Peyer's patch (tissue), 4 donors: ENCODE data around the gene HTRA1. TPM values are rescaled to one million over a fixed set of nuclear protein-coding genes. Genes with fewer than 3 reads are reported as not detected.

Experiments used
- DNase-seq, 3 donors: peaks; one replicate each; pipeline ENCODE4 v3.0.0-alpha.2; 2017 to 2019
- H3K27ac ChIP-seq, 4 donors: fragments of 200-600 bp; sonication (generic); one replicate each; pipeline ENCODE4 v1.5.1; 2016 to 2019
- H3K27me3 ChIP-seq, 2 donors: fragments of 200-600 bp; sonication (generic); one replicate each; pipeline ENCODE4 v1.5.1; 2019
- H3K36me3 ChIP-seq, 3 donors: fragments of 200-600 bp; sonication (generic); one replicate each; pipeline ENCODE4 v1.5.1; 2016 to 2019
- H3K4me1 ChIP-seq, 4 donors: fragments of 200-600 bp; sonication (generic); one replicate each; pipeline ENCODE4 v1.5.1; 2016 to 2019
- H3K4me3 ChIP-seq, 4 donors: fragments of 200-600 bp; sonication (generic); 1 replicate in 3 of 4; 2 replicates in 1 of 4; pipeline ENCODE4 v1.5.1; 2016 to 2019; ENCODE audit warnings: mild to moderate bottlenecking in 1 of 4
- H3K9me3 ChIP-seq, 4 donors: fragments of 200-600 bp; sonication (generic); one replicate each; pipeline ENCODE4 v1.5.1; 2016 to 2019; ENCODE audit warnings: mild to moderate bottlenecking in 1 of 4
- POLR2A ChIP-seq, 2 donors: fragments of 450-650 bp; IDR thresholded peaks; one replicate each; pipeline ENCODE4 v1.5.1; 2017; ENCODE audit warnings: antibody characterized with exemption in 2 of 2, mild to moderate bottlenecking in 2 of 2, moderate library complexity in 2 of 2
- total RNA-seq, 4 donors: library from RNA; depleted of rRNA; stranded (reverse); fragments of >200 nt; gene quantifications; one replicate each; pipeline ENCODE4 v1.1.0, GENCODE V29; 2016
- TF ChIP-seq, protein P1 (sequence below), 6 experiments: fragments of 450-650 bp in 4 of 6; fragments of 200-600 bp in 2 of 6; sonication (generic) in 1 of 6; IDR thresholded peaks; one replicate each; pipeline ENCODE4 v1.5.1; 2017 to 2019; ENCODE audit warnings: antibody characterized with exemption in 6 of 6, mild to moderate bottlenecking in 3 of 6, moderate library complexity in 1 of 6

Gene HTRA1
- total RNA-seq, 4 donors from 2014 or later, result 12.3 to 26.1 (median 17.3) TPM

DNA sequence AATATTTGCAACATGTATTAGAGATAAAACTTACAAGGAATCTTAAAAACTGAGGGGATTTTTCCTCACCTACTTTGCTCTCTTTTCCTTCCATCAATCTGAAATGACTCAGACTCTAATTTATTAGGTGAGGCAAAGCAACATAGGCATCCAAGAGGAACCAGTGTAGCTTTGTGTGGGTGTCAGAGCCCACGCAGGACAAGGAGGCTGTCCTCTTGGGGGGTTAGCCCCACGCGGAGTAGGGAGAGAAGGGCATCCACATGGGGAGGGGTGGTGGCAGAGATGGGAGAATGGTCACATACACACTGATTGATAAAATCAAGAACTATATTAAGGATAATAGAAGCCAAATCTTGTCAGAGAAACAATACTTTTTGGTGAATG lies 40.7 kb upstream of the HTRA1 start:
- H3K27me3 ChIP-seq, result no peaks in the 10 kb centered on the region
- H3K9me3 ChIP-seq, result no peaks in the 10 kb centered on the region
- H3K27ac ChIP-seq, result no peak overlapping the region
- peaks cover 0 to 6% (median 0%) of the 10 kb centered on the region in 4 donors for H3K4me1 ChIP-seq
- TF ChIP-seq POLR2A (IDR thresholded peaks at IDR 0.05), result no peak
- TF ChIP-seq, protein P1, sequence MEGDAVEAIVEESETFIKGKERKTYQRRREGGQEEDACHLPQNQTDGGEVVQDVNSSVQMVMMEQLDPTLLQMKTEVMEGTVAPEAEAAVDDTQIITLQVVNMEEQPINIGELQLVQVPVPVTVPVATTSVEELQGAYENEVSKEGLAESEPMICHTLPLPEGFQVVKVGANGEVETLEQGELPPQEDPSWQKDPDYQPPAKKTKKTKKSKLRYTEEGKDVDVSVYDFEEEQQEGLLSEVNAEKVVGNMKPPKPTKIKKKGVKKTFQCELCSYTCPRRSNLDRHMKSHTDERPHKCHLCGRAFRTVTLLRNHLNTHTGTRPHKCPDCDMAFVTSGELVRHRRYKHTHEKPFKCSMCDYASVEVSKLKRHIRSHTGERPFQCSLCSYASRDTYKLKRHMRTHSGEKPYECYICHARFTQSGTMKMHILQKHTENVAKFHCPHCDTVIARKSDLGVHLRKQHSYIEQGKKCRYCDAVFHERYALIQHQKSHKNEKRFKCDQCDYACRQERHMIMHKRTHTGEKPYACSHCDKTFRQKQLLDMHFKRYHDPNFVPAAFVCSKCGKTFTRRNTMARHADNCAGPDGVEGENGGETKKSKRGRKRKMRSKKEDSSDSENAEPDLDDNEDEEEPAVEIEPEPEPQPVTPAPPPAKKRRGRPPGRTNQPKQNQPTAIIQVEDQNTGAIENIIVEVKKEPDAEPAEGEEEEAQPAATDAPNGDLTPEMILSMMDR (IDR thresholded peaks at IDR 0.05), result no peak
- DNase-seq, result no peak
- H3K36me3 ChIP-seq, result peaks cover 0 to 36% (median 0%) of the 10 kb centered on the region in 3 donors
- H3K4me3 ChIP-seq, result no peak overlapping the region

DNA sequence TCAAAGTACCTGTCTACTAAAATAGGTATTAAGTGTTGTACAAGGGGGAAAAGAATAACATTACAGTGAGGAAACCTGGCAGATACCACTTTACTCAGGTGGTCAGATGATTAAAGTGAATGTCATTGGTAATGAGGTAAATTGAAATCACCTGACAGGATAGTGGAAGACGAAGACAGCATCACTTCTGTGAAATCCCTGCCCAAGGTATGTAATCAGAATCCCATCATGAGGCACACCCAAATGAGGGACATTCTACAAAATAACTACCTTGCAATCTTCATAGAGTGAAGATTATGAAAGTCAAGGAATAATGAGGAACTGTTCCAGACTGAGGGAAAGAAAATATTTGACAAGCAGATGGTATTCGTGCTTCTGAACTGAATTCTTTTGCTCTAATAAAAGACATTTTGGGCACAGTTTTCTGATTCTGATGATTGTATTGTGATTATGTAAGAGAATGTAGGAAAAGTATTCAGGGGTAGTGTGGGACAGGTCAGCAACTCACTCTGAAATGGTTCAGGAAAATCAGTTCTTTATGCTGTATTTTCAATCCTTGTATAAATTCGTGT lies 40.2 kb upstream of the HTRA1 start:
- no peak for DNase-seq
- Histone ChIP-seq H3K4me1 (peaks cover 0 to 6% (median 0%) of the 10 kb centered on the region in 4 donors), H3K27ac (no peak overlapping the region), H3K27me3 (no peaks in the 10 kb centered on the region), H3K4me3 (no peak overlapping the region), H3K9me3 (no peaks in the 10 kb centered on the region), H3K36me3 (peaks cover 0 to 31% (median 0%) of the 10 kb centered on the region in 3 donors)
- TF ChIP-seq POLR2A (IDR thresholded peaks at IDR 0.05), result no peak
- TF ChIP-seq, protein P1 (IDR thresholded peaks at IDR 0.05), result no peak

DNA sequence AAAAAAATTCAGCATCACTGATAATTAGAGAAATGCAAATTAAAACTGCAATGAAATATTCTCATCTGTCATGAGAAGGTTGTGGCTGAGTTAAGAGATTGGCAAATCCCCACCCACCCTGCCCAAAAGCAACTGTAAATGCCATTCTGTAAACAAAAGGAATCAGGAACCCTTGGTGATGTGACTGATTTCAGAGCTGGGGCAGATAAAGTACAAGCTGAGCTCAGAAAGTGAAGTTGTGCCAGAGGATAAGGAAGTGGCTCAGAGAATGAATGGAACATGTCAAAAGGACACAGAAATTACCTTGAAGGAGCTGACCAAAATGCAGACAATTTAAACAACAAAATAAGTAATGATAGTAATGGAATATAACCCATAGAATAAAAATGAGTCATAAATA lies 39.6 kb upstream of the HTRA1 start:
- peaks cover 0 to 28% (median 0%) of the 10 kb centered on the region in 3 donors for H3K36me3 ChIP-seq
- no peak for TF ChIP-seq POLR2A (IDR thresholded peaks at IDR 0.05)
- TF ChIP-seq, protein P1 (IDR thresholded peaks at IDR 0.05), result no peak
- H3K27me3 ChIP-seq, result no peaks in the 10 kb centered on the region
- H3K4me1 ChIP-seq, result peaks cover 0 to 2% (median 0%) of the 10 kb centered on the region in 4 donors
- no peak overlapping the region for H3K4me3 ChIP-seq
- H3K27ac ChIP-seq, result no peak overlapping the region
- no peaks in the 10 kb centered on the region for H3K9me3 ChIP-seq
- no peak for DNase-seq

DNA sequence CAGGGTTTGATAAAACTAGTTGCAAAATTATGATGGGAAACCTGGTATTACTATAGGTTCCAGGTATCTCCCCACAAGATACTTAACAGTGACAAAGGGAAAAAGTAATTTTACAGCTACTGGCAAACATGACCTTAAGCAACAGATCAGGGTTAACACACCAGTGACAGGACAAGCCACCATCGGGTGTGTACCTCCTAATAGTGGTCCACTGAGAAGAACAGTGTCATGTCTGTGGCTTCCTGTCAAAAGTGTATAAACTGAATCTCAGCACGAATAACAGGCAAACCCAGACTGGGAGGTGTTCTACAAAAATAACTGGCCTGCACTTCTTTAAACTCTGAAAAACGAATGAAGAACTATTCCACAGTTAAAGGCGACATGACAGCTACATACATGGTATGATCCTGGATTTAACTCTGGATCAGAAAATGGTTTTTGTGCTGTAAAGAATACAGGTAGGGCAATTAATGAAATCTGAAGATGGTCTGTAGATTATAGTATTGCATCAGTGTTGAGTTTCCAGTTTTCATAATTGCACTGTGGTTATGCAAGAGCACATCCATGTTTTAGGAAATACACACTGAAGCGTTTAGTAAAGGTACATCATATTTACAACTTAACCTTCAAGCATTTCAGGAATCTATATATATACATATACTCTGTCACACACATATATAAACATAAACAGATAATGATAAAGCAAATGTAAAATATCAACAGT lies 38.9 kb upstream of the HTRA1 start:
- peaks cover 0 to 30% (median 0%) of the 10 kb centered on the region in 3 donors for H3K36me3 ChIP-seq
- H3K27ac ChIP-seq, result no peak overlapping the region
- no peaks in the 10 kb centered on the region for H3K9me3 ChIP-seq
- no peak for DNase-seq
- TF ChIP-seq POLR2A (IDR thresholded peaks at IDR 0.05), result no peak
- no peaks in the 10 kb centered on the region for H3K27me3 ChIP-seq
- H3K4me1 ChIP-seq, result no peaks in the 10 kb centered on the region
- H3K4me3 ChIP-seq, result no peak overlapping the region

DNA sequence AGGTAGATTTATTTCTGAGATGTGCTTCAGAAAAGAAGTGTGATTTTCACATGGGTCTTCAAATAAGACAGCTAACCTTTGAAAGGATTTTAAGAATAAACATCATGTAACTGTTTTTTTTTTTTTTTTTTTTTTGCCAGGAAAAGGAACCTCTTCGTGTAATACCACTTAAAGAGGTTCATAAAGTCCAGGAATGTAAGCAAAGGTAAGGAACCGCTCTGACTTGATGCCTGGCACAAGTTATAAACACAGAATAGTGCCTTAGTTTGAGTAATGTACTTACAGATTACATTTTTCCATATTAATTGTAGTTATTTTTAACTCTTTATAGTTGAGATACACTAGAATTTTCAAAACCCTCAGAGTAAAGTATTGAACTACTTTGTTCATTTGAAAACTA lies 37.3 kb upstream of the HTRA1 start:
- no peaks in the 10 kb centered on the region for H3K4me1 ChIP-seq
- no peak overlapping the region for H3K27ac ChIP-seq
- no peaks in the 10 kb centered on the region for H3K9me3 ChIP-seq
- H3K27me3 ChIP-seq, result no peaks in the 10 kb centered on the region
- H3K4me3 ChIP-seq, result no peak overlapping the region
- TF ChIP-seq, protein P1 (IDR thresholded peaks at IDR 0.05), result no peak
- no peak for TF ChIP-seq POLR2A (IDR thresholded peaks at IDR 0.05)
- no peak for DNase-seq
- H3K36me3 ChIP-seq, result peaks cover 0 to 38% (median 0%) of the 10 kb centered on the region in 3 donors

DNA sequence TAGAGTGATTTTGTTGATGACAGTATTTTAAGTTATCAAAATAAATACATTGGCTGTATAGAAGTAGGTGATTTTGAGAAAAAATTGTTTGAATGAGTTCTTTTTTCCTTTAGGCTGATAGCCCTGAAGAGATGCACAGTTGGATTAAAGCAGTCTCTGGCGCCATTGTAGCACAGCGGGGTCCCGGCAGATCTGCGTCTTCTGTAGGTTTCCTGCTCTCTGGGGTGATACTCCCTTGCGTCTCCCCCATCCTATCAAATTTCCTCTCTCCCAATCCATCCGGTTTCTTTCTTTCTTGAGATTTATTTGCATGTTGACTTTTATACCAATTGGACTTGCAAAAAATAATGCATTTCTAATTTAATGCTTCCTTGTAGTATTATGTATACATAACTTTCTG lies 34.5 kb upstream of the HTRA1 start:
- no peak overlapping the region for H3K27ac ChIP-seq
- TF ChIP-seq POLR2A (IDR thresholded peaks at IDR 0.05), result no peak
- TF ChIP-seq, protein P1 (IDR thresholded peaks at IDR 0.05), result no peak
- no peaks in the 10 kb centered on the region for H3K4me1 ChIP-seq
- H3K36me3 ChIP-seq, result peaks cover 0 to 46% (median 0%) of the 10 kb centered on the region in 3 donors
- DNase-seq, result no peak
- no peak overlapping the region for H3K4me3 ChIP-seq
- no peaks in the 10 kb centered on the region for H3K9me3 ChIP-seq
- no peaks in the 10 kb centered on the region for H3K27me3 ChIP-seq
